GM12878 (cell line): ENCODE results near the gene EPB41L2. TPM values are rescaled to one million over a fixed set of nuclear protein-coding genes. Genes with fewer than 3 reads are reported as not detected.

Experiments
- ATAC-seq: fragments of 200-7000 bp; cut with Tn5 transposase; 3 replicates; pipeline ENCODE4 v1.9.1; 2020; ENCODE audit warnings: mild to moderate bottlenecking, moderate library complexity
- BruUV-seq: library from RNA; stranded (reverse); fragments of 400-500 nt; replicated peaks from 2 replicates; lab custom pipeline; 2021; lab: Mats Ljungman, UMichigan
- CTCF ChIA-PET: fragments of 300-600 bp; sonication (Branson Sonifier 250); formaldehyde crosslinking; extraction: SDS; loops from one replicate; lab custom pipeline; 2021; ENCODE audit warnings: inconsistent platforms; lab: Yijun Ruan, JAX
- POLR2A ChIA-PET: fragments of 350-600 bp; formaldehyde crosslinking; extraction: SDS; loops from one replicate; lab custom pipeline; 2021; ENCODE audit warnings: inconsistent platforms; lab: Charles Lee
- RAD21 ChIA-PET: fragments of 300-600 bp; sonication (Branson Sonifier 250); formaldehyde crosslinking; loops from one replicate; lab custom pipeline; 2023; ENCODE audit warnings: antibody characterized with exemption; ENCODE audit not compliant: unreplicated experiment; lab: Charles Lee
- SMC1A ChIA-PET: fragments of 300-600 bp; sonication (Branson Sonifier 250); formaldehyde crosslinking; loops from one replicate; lab custom pipeline; 2023; ENCODE audit not compliant: unreplicated experiment, uncharacterized antibody; lab: Charles Lee
- DNase-seq: peaks from one replicate; pipeline ENCODE4 v3.0.0-alpha.2; 2011; ENCODE audit warnings: low read depth, low spot score
- FAIRE-seq: peaks from 3 replicates; lab custom pipeline; 2011; peaks lifted over from hg19 to GRCh38; lab: Jason Lieb, UNC
- H2AFZ ChIP-seq: 2 replicates; pipeline ENCODE4 v1.6.0; 2011; ENCODE audit warnings: low read depth, low read length, control low read depth; ENCODE audit not compliant: control insufficient read depth
- H3K27ac ChIP-seq: 2 replicates; pipeline ENCODE4 v1.5.1; 2011; ENCODE audit warnings: control low read depth; ENCODE audit not compliant: control insufficient read depth, insufficient read depth
- H3K27me3 ChIP-seq, 2 experiments: replicated peaks in 1 of 2; 2 replicates each; pipeline versions ENCODE4 v1.6.0 to v1.6.1; 2011; ENCODE audit warnings: low read length in 1 of 2; ENCODE audit not compliant: control insufficient read depth in 2 of 2, insufficient read depth in 2 of 2
- H3K36me3 ChIP-seq, 2 experiments: 2 replicates each; pipeline ENCODE4 v1.5.1; 2011; ENCODE audit warnings: low read length in 1 of 2; ENCODE audit not compliant: control insufficient read depth in 2 of 2, insufficient read depth in 2 of 2
- H3K4me1 ChIP-seq: 2 replicates; pipeline ENCODE4 v1.6.1; 2011; ENCODE audit warnings: mild to moderate bottlenecking, low read length, moderate library complexity, mixed read lengths; ENCODE audit not compliant: control insufficient read depth, insufficient read depth
- H3K4me2 ChIP-seq: 2 replicates; pipeline ENCODE4 v1.6.0; 2011; ENCODE audit warnings: control low read depth; ENCODE audit not compliant: control insufficient read depth, insufficient read depth
- H3K4me3 ChIP-seq: fragments of 200-600 bp; sonication (generic); 2 replicates; pipeline ENCODE4 v1.5.1; 2016
- H3K79me2 ChIP-seq: 2 replicates; pipeline ENCODE4 v1.6.0; 2011; ENCODE audit warnings: low read length; ENCODE audit not compliant: control insufficient read depth, insufficient read depth
- H3K9ac ChIP-seq: 2 replicates; pipeline ENCODE4 v1.8.0; 2011; ENCODE audit warnings: low read length, control low read depth, mixed read lengths; ENCODE audit not compliant: control insufficient read depth, insufficient read depth
- H3K9me3 ChIP-seq: replicated peaks from 3 replicates; pipeline ENCODE4 v1.5.1; 2011; ENCODE audit warnings: mild to moderate bottlenecking, low read length; ENCODE audit not compliant: control insufficient read depth, insufficient read depth
- H4K20me1 ChIP-seq: 2 replicates; pipeline ENCODE4 v1.6.0; 2011; ENCODE audit not compliant: control insufficient read depth, insufficient read depth
- BCL3 ChIP-seq: IDR thresholded peaks from 2 replicates; pipeline ENCODE4 v1.6.1; 2011; ENCODE audit warnings: borderline replicate concordance, low read depth, mild to moderate bottlenecking, moderate library complexity, low read length; ENCODE audit not compliant: insufficient read depth, poor library complexity, severe bottlenecking
- BCLAF1 ChIP-seq: fragments of 450-650 bp; IDR thresholded peaks from 2 replicates; pipeline ENCODE4 v1.6.1; 2017; ENCODE audit warnings: antibody characterized with exemption, mild to moderate bottlenecking, moderate library complexity
- CREB1 ChIP-seq: IDR thresholded peaks from 2 replicates; pipeline ENCODE4 v1.6.1; 2012; ENCODE audit warnings: low read depth, mild to moderate bottlenecking, inconsistent platforms
- E2F8 ChIP-seq: fragments of 450-650 bp; IDR thresholded peaks from 2 replicates; pipeline ENCODE4 v1.6.1; 2018; ENCODE audit warnings: mild to moderate bottlenecking, low read depth, moderate library complexity; ENCODE audit not compliant: partially characterized antibody
- ESRRA ChIP-seq: IDR thresholded peaks from 2 replicates; pipeline ENCODE4 v1.6.1; 2012; ENCODE audit warnings: mild to moderate bottlenecking, low read length, improper control_type of control experiment
- EZH2 ChIP-seq: IDR thresholded peaks from 2 replicates; pipeline ENCODE4 v1.6.1; 2012; ENCODE audit warnings: low read depth, mild to moderate bottlenecking, control low read depth, inconsistent platforms, low read length, borderline replicate concordance; ENCODE audit not compliant: control insufficient read depth
- HSF1 ChIP-seq: fragments of 150-350 bp; IDR thresholded peaks from 2 replicates; pipeline ENCODE4 v1.6.1; 2014; ENCODE audit warnings: mild to moderate bottlenecking, low read depth, low read length
- IRF3 ChIP-seq: fragments of 450-650 bp; IDR thresholded peaks from 2 replicates; pipeline ENCODE4 v1.6.1; 2014; ENCODE audit warnings: mild to moderate bottlenecking
- JUND ChIP-seq: IDR thresholded peaks from 2 replicates; pipeline ENCODE4 v1.6.1; 2012; ENCODE audit warnings: low read depth, mild to moderate bottlenecking, low read length, improper control_type of control experiment, moderate library complexity
- KAT2A ChIP-seq: conservative IDR thresholded peaks from 2 replicates; pipeline ENCODE4 v1.6.1; 2011; ENCODE audit warnings: low read depth, low read length; ENCODE audit not compliant: control insufficient read depth
- RFX5 ChIP-seq: IDR thresholded peaks from 2 replicates; pipeline ENCODE4 v1.6.1; 2011; ENCODE audit warnings: low read depth, low read length, improper control_type of control experiment
- SUZ12 ChIP-seq: fragments of 200-600 bp; sonication (generic); IDR thresholded peaks from one replicate; pipeline ENCODE4 v1.6.1; 2018; ENCODE audit warnings: antibody characterized with exemption, mild to moderate bottlenecking; ENCODE audit not compliant: unreplicated experiment
- WGBS: methylation state at CpG from one replicate; pipeline ENCODE4 v1.1.6; 2016; ENCODE audit warnings: low lambda C conversion rate; ENCODE audit not compliant: insufficient replicate concordance, insufficient coverage; ENCODE audit errors: missing lambda C conversion rate; 5-methylcytosine and 5-hydroxymethylcytosine counted together
- in situ Hi-C: fragments of 300-500 bp; cut with MboI; formaldehyde crosslinking; loops from 9 replicates; pipeline ENCODE4 v1.14.3; 2018; ENCODE audit warnings: mixed read lengths
- intact Hi-C: fragments of 100-400 bp; cut with micrococcal nuclease; formaldehyde crosslinking; loops from one replicate; pipeline ENCODE4 v1.14.2; 2022; ENCODE audit not compliant: unreplicated experiment
- polyA plus RNA-seq, 11 experiments: library from polyadenylated mRNA; depleted of rRNA in 4 of 11; unstranded in 6 of 11; stranded (reverse) in 5 of 11; fragments of >200 nt; fragmentation: Nextera tagmentation in 4 of 11; fragmentation: Illumina TruSeq in 1 of 11; extraction: Ambion mirVana in 4 of 11; extraction: Trizol in 1 of 11; gene quantifications; 1 replicate in 1 of 11; 2 replicates in 10 of 11; pipeline versions ENCODE4 v1.2.1 to v1.2.3, GENCODE V29; 2011 to 2016; ENCODE audit warnings: inconsistent platforms in 2 of 11, missing spikeins in 2 of 11, low read depth in 1 of 11
- total RNA-seq, 4 experiments: library from RNA; depleted of rRNA in 3 of 4; stranded (reverse); fragments of >200 nt in 3 of 4; fragmentation: Illumina TruSeq in 1 of 4; extraction: Trizol in 1 of 4; gene quantifications; 2 replicates each; pipeline versions ENCODE4 v1.2.1 to v1.2.3, GENCODE V29; 2013 to 2021

EPB41L2 gene
- total and polyA plus RNA-seq, 10 of the 15 experiments (the other 5 are each of a cell fraction or from before 2014, with no cell fraction given) = 7.4 to 41.6 (median 19.0) TPM

GRCh38 chr6:130996635-130997034 is 66.4 kb downstream of the EPB41L2 start:
- Histone ChIP-seq H4K20me1 (no peaks in the 10 kb centered on the region), H3K27ac (no peak overlapping the region), H3K4me3 (no peak overlapping the region), H3K9ac (no peak overlapping the region), H3K27me3 (no peaks in the 10 kb centered on the region), H2AFZ (no peak overlapping the region), H3K79me2 (peaks cover 2% of the 10 kb centered on the region), H3K4me2 (no peak overlapping the region), H3K4me1 (no peaks in the 10 kb centered on the region), H3K36me3 (no peaks in the 10 kb centered on the region; a peak in 1 of 4 replicates), H3K9me3 (peaks cover 2% of the 10 kb centered on the region; the same call in 2 of the 3 replicates)
- no peak for ATAC-seq
- ChIA-PET POLR2A (no interaction called here), SMC1A (interaction anchor here (1.9 kb wide), 1 partner anchor 18 kb away, joined by 7 read pairs; no protein-coding TSS in a partner anchor), CTCF (no interaction called here), RAD21 (no interaction called here)
- DNase-seq = no peak
- 96% methylated on average over 1 of the region's 1 CpG for WGBS
- FAIRE-seq = no peak
- no TSS peak for BruUV-seq
- intact Hi-C loops = no loop called here
- in situ Hi-C loops = no loop called here
- TF ChIP-seq RFX5 (no peak), BCL3 (no peak), BCLAF1 (no peak), CREB1 (no peak), SUZ12 (no peak), IRF3 (no peak), EZH2 (no peak), JUND (no peak), KAT2A (no peak), E2F8 (no peak), ESRRA (no peak), HSF1 (no peak)
